ENCODE measurements around the gene NOPCHAP1.

The NOPCHAP1 gene

DNA sequence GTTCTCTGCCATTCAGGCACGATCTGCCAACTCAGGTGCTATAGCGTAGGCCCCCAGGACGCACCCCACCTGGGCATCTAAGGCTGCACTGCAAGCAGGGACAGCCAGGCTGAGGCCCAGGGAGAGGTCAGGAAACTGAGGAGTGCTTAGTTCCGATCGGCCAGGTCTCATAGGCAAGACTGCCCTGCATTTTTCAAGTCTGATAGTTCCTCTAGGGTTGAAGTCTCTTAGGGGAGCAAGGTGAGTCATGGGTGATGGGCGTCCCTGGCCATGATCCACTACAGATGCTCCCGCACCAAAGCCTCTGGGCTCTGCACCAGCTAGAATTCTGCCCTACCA lies 13.2 kb downstream of the NOPCHAP1 start:
- peaks cover 34% of the 10 kb centered on the region for H3K36me3 ChIP-seq
- TF ChIP-seq, protein P1, sequence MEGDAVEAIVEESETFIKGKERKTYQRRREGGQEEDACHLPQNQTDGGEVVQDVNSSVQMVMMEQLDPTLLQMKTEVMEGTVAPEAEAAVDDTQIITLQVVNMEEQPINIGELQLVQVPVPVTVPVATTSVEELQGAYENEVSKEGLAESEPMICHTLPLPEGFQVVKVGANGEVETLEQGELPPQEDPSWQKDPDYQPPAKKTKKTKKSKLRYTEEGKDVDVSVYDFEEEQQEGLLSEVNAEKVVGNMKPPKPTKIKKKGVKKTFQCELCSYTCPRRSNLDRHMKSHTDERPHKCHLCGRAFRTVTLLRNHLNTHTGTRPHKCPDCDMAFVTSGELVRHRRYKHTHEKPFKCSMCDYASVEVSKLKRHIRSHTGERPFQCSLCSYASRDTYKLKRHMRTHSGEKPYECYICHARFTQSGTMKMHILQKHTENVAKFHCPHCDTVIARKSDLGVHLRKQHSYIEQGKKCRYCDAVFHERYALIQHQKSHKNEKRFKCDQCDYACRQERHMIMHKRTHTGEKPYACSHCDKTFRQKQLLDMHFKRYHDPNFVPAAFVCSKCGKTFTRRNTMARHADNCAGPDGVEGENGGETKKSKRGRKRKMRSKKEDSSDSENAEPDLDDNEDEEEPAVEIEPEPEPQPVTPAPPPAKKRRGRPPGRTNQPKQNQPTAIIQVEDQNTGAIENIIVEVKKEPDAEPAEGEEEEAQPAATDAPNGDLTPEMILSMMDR (IDR thresholded peaks at IDR 0.05; ENCODE audit: low read depth, low read length) = no peak
- H3K4me3 ChIP-seq (ENCODE audit: low read depth, low read length) = no peak overlapping the region
- no peaks in the 10 kb centered on the region for H3K4me1 ChIP-seq
- no peak for DNase-seq
- no peaks in the 10 kb centered on the region for H3K27me3 ChIP-seq
- no peaks in the 10 kb centered on the region for H3K9me3 ChIP-seq

DNA sequence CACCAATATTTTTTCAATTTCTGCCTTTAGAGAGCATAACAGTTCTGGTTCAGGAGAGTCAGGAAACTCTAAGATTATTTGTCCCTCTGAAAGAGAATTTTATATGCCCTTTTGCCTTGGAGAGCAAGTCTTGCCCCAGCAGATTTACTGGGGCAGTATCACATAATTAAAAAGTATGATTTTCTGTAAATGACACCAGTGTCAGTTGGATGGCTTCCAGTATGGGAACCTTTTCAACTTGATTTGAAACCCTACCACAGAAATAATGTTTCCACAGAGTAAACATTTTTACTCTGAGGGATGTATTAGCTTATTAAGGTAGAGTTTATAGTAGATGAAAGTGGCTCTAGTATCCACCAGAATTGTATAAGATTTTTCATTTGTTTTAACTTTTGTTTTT lies 15.4 kb downstream of the NOPCHAP1 start:
- TF ChIP-seq, protein P1 (IDR thresholded peaks at IDR 0.05; ENCODE audit: low read depth, low read length) = no peak
- H3K36me3 ChIP-seq = peaks cover 25% of the 10 kb centered on the region

DNA sequence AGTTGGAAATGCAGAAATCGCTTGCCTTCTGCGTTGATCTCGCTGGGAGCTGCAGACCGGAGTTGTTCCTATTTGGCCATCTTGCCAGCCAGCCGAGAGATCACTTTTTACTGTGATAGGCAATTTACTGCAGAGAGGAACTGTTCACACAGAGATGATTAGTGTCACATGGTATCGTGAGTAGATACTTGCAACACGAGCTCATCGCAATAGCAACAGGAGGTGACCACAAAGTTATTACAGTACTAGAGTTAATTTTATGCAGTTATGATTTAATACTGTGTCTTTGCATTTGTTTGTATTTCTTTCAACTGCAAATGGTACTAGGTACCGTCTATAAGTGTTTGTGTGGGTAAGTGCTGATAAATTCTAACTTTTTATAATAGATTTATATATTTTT lies 27.8 kb downstream of the NOPCHAP1 start:
- DNase-seq = no peak
- Histone ChIP-seq H3K4me3 (ENCODE audit: low read depth, low read length) (no peak overlapping the region), H3K4me1 (no peaks in the 10 kb centered on the region), H3K27me3 (no peaks in the 10 kb centered on the region), H3K9me3 (no peaks in the 10 kb centered on the region; the same call in 1 of the 2 replicates), H3K36me3 (peaks cover 22% of the 10 kb centered on the region)
- TF ChIP-seq, protein P1 (IDR thresholded peaks at IDR 0.05; ENCODE audit: low read depth, low read length) = no peak

More for the DNA sequence above, 15.4 kb downstream of the NOPCHAP1 start:
- H3K4me1 ChIP-seq = no peaks in the 10 kb centered on the region
- H3K27me3 ChIP-seq = no peaks in the 10 kb centered on the region
- no peak for DNase-seq
- H3K9me3 ChIP-seq = no peaks in the 10 kb centered on the region
- no peak overlapping the region for H3K4me3 ChIP-seq (ENCODE audit: low read depth, low read length)

DNA sequence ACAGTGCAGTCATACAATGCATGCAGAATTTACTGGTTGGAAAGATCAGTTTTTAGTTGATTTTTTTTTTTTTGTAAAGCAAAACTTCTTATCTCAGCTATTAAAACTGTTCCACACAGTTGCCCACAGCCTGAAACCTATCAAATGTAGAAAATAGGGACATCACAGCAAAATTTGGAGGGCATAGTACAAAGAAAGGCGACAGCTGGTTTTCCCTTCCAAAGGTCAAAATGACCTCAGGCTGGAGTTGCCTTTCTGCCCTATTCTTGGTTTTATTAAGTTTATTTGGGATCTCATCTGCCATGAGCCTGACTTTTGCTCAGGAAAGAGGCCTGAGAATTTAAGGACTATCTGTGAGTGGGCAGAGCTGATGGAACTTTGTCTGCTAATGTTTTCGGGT lies 28.5 kb downstream of the NOPCHAP1 start:
- Histone ChIP-seq H3K36me3 (peaks cover 22% of the 10 kb centered on the region), H3K27me3 (no peaks in the 10 kb centered on the region), H3K4me1 (no peaks in the 10 kb centered on the region), H3K9me3 (no peaks in the 10 kb centered on the region; the same call in 1 of the 2 replicates), H3K4me3 (ENCODE audit: low read depth, low read length) (no peak overlapping the region)
- no peak for DNase-seq
- TF ChIP-seq, protein P1 (IDR thresholded peaks at IDR 0.05; ENCODE audit: low read depth, low read length) = no peak

DNA sequence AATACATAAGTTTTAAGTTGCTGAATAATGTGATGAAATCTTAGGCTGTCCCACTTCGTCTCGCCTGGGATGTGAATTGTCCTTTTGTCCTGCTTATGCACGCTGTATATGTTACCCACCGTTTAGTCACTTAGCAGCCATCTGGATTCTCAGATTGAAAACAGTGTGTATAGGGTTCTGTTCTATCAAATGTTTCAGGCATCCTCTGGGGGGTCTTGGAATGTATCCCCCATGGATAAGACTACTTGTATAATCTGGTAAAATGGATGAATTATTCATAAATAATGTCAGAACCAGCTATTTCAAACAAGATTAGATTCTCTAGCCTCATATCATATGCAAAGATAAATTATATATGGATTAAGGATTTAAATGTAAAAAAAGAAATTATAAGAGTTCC lies 29.4 kb downstream of the NOPCHAP1 start:
- H3K36me3 ChIP-seq = peaks cover 22% of the 10 kb centered on the region

DNA sequence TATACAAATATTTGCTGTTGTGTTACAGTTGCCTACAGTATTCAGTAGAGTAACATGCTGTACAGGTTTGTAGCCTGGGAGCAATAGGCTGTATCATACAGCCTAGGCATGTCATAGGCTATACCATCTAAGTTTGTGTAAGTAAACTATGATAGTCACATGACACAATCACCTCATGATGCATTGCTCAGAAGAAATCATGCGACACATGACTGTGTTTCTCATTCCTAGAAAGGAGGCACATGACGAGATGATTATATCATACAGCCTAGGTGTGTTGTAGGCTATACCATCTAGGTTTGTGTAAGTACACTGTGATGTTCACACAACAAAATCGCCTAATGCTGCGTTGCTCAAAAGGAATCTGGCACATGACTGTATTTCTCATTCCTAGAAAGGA lies 31.9 kb downstream of the NOPCHAP1 start:
- H3K4me1 ChIP-seq = no peaks in the 10 kb centered on the region
- H3K9me3 ChIP-seq = no peaks in the 10 kb centered on the region; the same call in 1 of the 2 replicates
- H3K4me3 ChIP-seq (ENCODE audit: low read depth, low read length) = no peak overlapping the region
- DNase-seq = no peak
- peaks cover 20% of the 10 kb centered on the region for H3K36me3 ChIP-seq
- TF ChIP-seq, protein P1 (IDR thresholded peaks at IDR 0.05; ENCODE audit: low read depth, low read length) = no peak
- H3K27me3 ChIP-seq = no peaks in the 10 kb centered on the region

More for the DNA sequence above, 29.4 kb downstream of the NOPCHAP1 start:
- TF ChIP-seq, protein P1 (IDR thresholded peaks at IDR 0.05; ENCODE audit: low read depth, low read length) = no peak
- Histone ChIP-seq H3K27me3 (no peaks in the 10 kb centered on the region), H3K4me3 (ENCODE audit: low read depth, low read length) (no peak overlapping the region), H3K9me3 (no peaks in the 10 kb centered on the region; the same call in 1 of the 2 replicates), H3K4me1 (no peaks in the 10 kb centered on the region)
- DNase-seq = no peak

Measured in BE2C (cell line).